Inflammatory macrophage (primary cell): ENCODE results near the gene PSMG2.
A peak's percentile ranks its signal among the peaks of the same experiment; 100 is the strongest.

Source experiments
- DNase-seq, 2 donors: peaks; one replicate each; pipeline ENCODE4 v3.0.0-alpha.2; 2020 to 2022
- total RNA-seq, 18 experiments: gene quantifications; one replicate each; lab custom pipeline; 2026; ENCODE audit warnings: mixed read lengths in 6 of 18, inconsistent platforms in 2 of 18; lab: John Stamatoyannopoulos, UW

PSMG2 gene, protein sequence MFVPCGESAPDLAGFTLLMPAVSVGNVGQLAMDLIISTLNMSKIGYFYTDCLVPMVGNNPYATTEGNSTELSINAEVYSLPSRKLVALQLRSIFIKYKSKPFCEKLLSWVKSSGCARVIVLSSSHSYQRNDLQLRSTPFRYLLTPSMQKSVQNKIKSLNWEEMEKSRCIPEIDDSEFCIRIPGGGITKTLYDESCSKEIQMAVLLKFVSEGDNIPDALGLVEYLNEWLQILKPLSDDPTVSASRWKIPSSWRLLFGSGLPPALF
- total RNA-seq: 38.5 to 74.4 (median 50.7) reads per million in 18 experiments

DNA sequence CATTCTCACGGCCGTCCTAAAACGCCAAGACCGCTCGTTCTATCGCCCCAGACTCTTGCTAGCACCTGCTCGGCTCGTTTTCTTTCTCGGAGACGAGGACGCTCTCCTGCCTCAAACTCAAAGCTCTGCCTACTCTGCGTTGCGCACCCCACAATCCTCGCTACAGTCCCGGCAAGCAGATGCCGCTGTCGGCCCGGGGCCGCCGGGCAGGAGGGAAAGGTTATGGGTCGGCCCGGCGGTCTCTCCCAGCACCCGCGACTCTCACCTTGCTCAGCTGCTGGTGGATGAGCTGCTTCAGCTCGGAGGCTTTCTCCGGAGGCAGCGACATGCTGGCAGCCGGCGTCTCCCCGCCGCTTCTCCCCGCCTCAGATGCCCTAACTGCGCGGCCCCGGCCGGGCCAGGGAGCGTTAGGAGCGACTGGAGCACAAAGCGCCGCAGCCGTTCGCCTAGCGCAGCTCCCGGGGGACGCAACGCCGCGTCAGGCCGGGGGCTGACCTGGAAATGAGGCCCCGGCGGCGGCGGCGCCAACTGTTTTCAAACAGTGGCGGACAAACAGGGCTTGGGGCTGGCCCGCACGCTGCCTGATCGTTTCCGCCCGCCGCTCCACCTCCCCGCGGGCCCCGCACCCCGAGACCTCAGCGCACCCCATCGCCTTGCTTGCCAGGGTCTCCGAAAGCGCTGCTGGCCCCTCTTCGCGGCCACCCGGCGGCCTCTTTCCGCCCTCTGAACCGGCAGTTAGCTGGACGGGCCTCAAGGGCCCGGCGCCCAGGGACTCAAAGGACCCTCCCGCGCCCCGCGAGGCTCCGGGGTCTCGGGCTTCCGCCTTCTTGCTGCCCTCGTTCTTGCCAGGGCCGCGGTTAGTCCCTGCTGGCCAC lies at the start of gene PSMG2, which contains the start of gene CEP76:
TSS of gene PSMG2 (plus strand) at position 822 of the 875 bp plus-strand sequence. CDS start 66 bp downstream, outside the sequence.
TSS of gene CEP76 (minus strand) at position 503 of the 875 bp plus-strand sequence. CDS start at position 328, 175 bp downstream.
- peak; percentile 90 to 95 for DNase-seq

DNA sequence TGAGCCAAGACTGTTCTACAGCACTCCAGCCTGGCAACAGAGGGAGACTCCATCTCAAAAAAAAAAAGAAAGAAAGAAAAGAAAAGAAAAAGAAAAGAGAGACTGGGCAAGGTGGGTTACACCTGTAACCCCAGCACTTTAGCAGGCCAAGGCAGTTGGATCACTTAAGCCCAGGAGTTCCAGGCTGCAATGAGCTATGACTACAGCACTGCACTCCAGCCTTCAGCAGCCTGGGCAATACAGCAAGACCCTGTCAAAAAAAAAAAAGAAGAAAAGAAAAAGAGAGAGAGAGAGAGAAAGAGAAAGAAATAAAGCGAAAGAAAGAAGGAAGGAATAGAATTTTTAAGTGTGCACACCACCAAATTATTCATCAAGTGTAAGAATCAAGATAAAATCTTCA lies 47.9 kb upstream of the PSMG2 start:
- DNase-seq: no peak

DNA sequence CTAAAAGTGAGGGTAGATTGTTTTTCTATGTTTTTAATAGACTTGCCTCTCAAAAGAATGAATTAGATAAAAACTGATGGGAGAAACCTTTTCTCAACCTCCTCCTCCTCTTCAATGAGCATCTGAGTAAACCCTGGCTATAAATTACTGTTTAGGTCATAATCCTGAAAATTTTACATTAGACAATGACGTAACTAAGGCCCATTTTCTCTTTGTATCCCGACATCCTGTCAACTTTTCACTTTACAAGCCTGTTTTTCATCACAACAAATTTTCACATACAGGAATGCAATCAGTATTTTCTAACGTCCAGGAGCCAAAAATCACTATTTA lies 46.3 kb upstream of the PSMG2 start:
- no peak for DNase-seq

DNA sequence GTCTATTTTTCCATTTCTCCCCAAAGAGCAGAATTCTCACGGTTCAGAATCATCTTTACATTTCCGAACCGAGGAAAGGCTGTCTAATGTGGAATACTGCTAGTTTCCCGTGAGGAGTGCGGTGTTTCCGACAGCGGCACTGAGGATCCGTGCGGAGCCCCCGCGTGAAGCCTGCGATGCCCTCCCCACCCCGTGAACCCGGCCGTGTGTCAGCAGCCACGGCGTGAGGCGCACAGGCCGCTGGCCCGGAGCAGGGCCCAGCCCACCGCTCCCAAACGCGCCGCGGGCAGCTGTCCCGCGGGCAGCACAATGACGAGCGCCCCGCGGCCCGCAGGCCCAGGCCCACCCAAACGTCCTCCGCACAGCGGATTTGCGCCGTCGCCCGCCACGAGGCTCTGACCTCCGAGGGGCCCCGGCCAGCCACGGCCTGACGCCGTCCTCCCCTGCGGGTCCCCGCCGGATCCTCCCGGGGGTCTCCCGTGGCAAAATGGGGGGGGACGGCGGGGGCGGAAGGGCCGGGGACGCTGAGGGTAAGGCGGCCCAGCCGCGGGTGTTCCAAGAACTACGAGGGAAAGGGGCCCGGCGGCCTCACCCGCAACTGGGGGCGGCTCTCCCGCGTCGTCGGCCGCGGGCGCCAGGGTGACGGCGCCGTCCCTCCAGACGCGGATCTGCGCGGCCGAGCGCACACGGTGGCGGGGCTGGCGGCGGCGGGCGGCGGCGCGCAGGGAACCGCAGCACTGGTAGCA lies 45.7 kb upstream of the PSMG2 start:
- peak; percentile 20 to 45 for DNase-seq

DNA sequence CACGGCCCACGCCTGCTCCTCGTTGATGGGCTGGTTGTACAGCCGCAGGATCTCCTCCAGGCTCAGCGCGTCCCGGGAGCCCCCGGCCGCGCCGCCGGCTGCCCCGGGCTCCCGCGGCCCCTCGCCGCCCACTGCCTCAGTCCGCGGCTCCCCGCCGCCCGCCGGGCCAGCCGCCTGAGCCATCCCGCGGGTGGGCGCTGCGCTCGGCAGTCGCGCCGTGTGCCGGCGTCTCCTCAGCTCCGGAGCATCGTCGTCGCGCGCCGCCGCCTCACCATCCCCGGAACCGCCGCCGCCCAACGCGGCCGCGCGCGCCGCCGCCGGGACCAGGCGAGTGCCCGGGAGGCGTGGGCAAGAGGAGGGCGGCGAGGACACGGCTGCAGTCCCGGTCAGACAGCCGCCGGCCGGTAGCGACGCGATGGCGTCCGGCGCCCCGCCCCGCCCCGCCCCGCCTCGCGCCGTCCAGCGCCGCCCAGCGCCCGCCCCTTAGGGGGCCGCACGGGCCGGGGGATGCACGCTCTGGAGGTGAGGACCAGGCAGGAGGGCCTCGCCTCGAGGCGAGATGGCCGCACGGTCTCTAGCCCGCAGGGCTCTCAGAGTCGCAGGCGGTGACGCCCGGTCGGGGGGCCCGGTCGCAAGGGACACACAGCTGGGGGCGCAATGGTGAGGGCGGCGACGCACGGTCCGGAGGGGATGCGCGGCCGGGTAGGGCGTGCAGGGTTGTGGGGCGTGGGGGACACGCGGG lies 45.0 kb upstream of the PSMG2 start, which contains the start of gene SPIRE1:
TSS of gene SPIRE1 (minus strand) at position 424 of the 742 bp plus-strand sequence. CDS start at position 183, 241 bp downstream.
- peak; percentile 61 to 79 for DNase-seq

DNA sequence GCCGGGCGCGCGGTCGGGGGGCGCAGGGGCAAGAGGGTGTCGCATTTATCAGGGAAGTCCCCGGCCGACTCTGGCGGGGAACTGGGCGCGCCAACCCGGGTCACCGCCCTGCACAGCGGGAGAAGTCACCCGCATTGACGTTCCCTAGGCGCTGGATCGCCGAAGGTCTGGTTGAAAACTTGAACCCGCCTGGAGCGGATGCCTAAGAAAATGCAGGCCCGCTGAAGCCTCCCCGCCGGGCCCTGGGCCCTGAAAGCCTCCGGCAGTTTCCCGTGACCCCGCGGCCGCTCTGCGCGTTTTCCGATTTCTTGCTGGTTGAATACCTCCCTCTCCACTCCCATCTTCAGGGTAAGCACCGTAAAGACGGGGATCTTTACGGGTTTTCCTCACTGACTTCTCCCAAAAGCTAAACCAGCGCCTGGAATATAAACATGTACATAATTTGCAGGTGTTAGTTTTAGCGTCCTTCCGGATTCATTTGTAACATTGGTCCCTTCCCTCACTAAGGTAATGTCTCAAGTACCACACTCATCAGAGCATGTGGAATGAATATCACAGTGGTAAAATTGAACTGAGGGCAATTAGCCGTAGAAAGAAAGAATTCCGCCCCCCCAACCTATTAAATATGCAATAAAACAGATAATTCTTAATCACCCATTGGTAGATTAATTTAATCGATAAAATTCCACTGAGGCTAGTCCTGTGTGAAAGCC lies 44.3 kb upstream of the PSMG2 start:
- peak; percentile 37 to 61 for DNase-seq

DNA sequence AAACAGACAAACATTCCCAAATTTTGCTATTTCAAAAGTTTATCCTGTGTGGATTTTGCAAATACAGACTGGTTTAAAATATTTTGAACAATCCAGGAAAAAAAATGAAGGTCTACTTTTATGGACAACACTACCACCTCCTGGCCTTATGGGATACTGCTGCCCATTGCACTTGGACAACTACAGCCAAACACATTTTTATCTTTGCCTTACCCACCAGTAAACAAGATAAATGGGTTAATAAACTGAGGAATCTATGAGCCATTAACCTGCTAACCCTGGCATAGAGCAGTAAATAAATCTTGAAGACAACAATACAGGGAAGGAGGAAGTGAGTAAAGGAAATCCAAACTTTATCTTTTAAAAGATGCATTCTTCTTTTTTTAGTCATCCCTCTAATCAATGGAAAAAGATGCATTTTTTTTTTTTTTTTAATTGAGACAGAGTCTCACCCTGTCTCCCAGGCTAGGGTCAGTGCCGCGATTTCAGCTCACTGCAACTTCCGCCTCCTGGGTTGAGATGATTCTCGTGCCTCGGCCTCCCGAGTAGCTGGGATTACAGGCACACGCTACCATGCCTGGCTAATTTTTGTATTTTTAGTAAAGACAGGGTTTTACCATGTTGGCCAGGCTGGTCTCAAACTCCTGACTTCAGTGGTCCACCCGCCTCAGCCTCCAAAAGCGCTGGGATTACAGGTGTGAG lies 42.8 kb upstream of the PSMG2 start:
- DNase-seq: peak; percentile 60 to 75

DNA sequence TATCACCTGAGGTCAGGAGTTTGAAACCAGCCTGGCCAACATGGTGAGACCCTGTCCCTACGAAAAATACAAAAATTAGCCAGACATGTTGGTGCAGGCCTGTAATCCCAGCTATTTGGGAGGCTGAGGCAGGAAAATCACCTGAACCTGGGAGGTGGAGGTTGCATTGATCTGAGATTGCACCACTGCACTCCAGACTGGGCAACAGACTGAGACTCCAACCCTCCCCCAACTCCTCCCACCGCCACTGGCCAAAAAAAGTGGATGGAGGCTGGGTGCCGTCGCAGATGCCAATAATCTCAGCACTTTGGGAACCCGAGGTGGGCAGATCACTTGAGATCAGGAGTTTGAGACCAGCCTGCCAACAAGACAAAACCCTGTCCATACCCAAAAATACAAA lies 34.8 kb upstream of the PSMG2 start:
- DNase-seq: no peak

DNA sequence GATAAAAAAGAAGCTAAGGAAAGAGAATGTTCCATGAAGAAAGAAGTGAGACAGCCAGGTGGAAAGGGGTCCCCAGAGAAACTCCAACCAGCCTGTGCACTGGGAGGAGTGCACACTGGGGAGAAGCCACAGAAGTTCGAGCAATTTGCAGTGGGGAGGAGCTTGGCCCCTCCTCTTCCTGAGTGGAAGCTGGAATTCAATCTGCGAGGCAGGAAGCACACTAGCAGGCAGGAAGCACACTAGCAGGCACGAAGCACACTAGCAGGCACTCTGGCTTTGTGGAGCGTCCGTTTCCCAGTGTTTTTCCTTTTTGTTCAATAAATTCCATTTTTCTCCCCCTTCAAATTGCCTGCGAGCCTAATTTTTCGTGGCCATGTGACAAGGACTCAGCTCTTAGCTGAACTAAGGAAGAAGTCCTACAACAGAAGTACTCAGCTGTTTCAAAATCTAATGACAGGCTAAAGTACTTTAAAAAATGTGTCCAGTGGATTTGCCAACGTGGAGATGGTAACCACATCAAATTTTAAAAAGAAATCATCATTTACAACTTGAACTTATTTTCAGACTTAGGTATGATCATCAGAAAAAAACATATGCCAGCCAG lies 23.6 kb upstream of the PSMG2 start:
- peak; percentile 39 to 67 for DNase-seq

DNA sequence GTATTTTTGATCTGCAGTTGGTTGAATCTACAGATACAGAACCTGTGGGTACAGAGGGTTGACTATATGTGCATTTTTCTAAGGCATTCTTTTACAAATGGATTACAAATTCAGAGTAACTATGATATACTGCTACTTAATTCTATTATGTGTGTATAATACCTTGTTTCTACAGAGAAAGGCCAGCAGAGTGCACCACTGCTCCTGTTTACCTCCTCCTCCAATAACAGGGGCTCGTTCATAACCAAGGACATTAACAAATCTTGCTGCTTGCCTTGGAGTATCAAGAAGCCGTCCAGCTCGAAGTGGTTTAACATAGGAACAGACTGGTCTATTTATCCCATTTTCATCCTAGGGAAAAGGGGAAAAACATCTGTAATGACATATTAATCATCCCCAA lies 16.7 kb upstream of the PSMG2 start:
- DNase-seq: peak in 1 of 2 donors; percentile 29

DNA sequence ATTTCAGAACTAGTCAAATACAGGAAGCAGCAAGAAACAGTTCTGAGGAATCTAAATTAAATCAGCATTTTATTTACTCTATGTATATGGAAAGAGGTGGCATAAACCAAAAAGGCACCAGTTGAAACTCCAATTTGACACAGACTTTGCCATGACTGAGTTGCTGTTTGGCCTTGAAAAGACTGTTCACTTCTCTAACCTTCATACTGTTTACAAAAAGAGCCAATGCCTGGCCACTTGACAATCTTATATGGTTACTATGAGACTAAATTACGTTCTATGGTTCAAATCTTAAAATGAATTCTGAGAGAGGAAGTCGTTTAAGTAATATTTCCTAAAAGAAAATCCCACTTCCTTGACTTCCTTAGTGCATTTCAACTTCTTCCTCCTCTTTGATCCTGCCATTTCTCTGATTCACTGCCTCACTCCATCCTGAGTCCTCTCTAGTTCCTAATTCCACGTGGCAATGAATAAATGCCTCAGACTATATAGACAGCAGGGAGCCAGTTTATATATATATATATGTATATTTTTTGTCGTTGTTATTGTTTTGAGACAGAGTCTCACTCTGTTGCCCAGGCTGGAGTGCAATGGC lies 13.5 kb upstream of the PSMG2 start:
- DNase-seq: peak in 1 of 2 donors; percentile 42

DNA sequence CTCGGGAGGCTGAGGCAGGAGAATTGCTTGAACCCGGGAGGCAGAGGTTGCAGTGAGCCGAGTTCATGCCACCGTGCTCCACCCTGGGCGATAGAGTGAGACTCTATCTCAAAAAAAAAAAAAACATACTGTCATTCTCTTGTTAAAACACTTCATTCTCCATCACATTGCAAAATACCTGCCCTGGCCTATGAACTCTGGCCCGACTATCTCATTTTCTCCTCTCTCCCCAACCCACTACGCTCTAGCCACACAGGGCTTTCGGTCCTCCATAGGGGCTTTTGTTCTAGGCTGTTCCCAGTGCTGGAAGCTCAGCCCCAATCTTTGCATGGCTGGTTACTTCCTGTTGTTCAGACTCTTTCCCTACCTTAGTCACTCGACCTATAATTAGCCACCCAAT lies 10.6 kb upstream of the PSMG2 start:
- DNase-seq: no peak

DNA sequence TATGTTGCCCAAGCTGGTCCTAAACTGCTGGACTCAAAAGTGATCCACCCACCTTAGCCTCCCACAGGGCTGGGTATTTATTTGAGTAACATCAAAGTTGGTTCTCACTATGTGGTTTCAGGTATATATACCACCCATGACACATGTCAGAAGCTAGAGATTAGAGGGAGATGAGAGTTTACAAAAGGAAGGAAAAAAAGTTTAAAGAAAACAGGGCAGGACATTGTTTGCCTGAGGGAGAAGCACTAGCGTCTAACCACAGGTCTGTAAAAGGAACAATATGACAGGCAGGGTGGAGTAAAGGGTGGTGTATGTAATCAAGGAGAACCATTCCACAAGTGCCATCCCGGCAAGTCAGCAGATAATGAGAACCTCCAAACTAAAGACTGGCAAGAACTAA lies 8.8 kb upstream of the PSMG2 start:
- no peak for DNase-seq

DNA sequence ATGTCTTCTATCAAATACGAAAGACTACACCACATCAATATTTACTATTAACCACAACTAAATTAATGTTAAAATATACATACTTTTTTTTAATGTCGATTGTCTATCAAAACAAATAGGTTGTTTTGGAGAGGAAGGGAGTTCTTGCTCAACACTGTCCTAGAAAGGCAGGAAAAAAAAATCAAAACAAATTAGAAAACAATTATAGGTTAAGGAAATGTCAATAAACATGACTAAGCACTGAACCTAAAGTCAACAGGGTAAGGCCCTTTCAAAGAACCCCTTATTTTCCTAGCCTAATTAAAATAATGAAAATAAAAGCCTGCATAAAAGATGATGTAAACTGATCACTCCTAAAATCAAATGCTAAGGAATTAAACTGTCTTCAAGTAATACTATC lies 3.1 kb upstream of the PSMG2 start:
- no peak for DNase-seq

DNA sequence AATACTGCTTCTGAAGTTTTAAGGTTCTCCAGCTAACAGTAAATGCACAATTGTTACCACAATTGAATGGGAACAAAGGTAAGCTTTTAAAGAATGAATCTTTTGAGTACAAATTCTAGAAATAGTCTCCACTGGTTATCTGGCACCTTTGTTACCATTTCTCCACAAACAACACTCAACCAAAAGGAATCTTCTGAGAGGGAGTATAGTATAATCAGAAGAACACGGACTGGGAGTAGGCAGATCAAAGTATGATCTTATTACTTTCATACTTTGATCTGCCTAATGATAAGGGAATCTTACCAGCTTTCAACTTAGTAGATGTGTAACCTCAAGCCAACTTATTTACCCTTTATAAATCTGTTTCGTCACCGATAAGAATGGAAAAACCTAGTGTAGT lies 1.7 kb upstream of the PSMG2 start:
- no peak for DNase-seq

DNA sequence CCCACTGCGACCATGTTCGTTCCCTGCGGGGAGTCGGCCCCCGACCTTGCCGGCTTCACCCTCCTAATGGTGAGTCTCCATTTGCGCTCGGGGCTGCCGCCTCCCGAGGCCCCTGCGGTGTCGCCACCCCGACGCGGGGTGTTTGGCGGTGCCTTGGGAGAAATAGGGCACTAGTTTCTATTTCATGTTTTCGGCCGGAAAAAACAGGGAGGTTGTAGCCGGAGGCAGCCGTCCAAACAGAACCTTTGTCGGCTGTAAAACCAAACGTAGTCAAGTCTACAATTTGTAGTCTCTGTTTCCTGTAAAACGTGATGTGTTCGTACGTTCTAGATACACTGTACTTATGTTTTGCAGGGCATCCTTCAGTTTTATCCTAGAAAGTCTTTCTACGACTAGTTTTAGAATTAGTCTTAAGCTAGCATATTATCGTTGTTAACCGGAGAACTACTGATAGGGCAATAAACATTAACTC lies 290 bp downstream of the PSMG2 start:
- no peak for DNase-seq

DNA sequence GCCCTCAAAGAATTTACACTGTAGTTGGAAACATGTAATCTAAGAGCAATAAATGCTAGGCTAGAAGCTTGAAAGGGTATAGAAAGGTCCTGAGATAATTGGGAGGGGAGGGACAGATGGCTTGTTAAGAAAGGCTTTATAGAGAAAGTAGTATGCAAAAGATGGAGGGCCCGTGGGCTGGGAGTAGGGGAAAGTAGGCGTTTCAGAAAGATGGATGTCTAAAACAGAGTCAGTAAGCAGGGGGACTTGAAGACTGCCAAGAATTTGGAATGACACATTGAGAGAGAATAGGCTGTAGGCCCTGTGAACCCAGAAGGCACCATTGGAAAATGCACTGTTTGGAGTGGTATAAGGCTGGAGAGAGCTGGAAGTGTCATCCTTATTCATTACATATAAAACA lies 822 bp downstream of the PSMG2 start:
- DNase-seq: peak in 1 of 2 donors; percentile 11

DNA sequence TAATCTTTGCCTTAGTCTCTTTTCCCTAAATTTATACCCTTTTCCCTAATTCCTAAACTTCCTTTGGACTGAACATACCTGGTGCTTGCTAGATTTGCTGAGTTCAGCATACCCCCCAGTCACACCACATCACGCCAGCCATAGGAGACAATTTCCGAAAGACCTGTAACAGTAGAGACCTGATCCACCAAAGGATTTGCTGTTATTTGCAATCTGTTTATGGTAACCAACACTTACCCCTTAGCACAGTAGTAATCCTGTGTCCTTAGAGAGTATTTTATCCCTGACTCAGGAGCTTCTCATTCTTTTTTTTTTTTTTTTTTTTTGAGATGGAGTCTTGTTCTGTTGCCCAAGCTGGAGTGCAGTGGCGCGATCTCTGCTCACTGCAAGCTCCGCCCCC lies 8.6 kb downstream of the PSMG2 start:
- no peak for DNase-seq

DNA sequence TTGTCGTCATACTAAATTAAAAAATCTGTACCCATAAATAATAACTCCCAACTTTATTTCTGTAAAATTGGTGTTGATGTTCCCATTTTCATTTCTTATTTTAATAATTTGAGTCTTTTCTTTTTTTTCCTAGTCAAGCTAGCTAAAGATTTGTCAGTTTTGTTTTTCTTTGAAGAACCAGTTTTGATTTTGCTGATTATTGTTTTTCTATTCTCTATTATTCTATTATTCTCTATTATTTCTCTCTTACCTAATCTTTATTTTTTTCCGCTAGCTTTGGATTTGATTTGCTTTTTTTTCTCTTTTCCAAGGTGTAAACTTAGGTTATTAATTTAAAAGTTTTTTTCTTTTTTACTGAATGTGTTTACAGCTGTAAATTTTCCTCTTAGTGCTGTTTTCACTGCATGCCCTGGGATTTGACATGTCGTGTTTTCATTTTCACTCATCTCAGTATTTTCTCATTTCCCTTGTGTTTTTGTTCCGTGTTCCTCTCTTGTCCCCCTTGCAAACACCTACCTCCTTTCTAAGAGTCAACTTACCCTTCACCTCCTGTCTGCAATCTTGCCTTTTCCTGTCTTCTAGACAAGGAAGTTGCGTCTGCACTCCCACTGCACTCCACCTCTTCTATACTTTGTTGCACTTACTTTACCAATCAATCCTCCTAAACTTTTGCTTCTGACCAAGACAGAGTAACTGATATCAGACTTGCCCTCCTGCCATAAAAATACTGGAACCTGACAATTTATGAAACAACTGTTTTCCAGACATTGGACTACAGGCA lies 18.8 kb downstream of the PSMG2 start:
- no peak for DNase-seq
